Right lobe of liver (tissue), 6 donors: ENCODE data around the gene GJD3. TPM values are rescaled to one million over a fixed set of nuclear protein-coding genes. Genes with fewer than 3 reads are reported as not detected.

Experiments
- ATAC-seq, 4 donors: fragments of 200-7000 bp; cut with Tn5 transposase; one replicate each; pipeline ENCODE4 v1.9.1; 2020; ENCODE audit warnings: mild to moderate bottlenecking in 4 of 4, moderate library complexity in 4 of 4
- DNase-seq, 3 donors: peaks; one replicate each; pipeline ENCODE4 v3.0.0-alpha.2; 2020
- H3K27ac ChIP-seq, 3 donors: fragments of 200-600 bp; one replicate each; pipeline ENCODE4 v1.8.0; 2022
- H3K27me3 ChIP-seq, 2 donors: fragments of 200-600 bp; one replicate each; pipeline ENCODE4 v1.8.0; 2022
- H3K36me3 ChIP-seq, 4 donors: fragments of 200-600 bp; sonication (generic) in 1 of 4; one replicate each; pipeline versions ENCODE4 v1.5.1 to v1.8.0; 2017 to 2022; ENCODE audit warnings: control low read depth in 1 of 4
- H3K4me1 ChIP-seq, 4 donors: fragments of 200-600 bp; sonication (generic) in 1 of 4; one replicate each; pipeline versions ENCODE4 v1.5.1 to v1.8.0; 2017 to 2022; ENCODE audit warnings: control low read depth in 1 of 4
- H3K4me3 ChIP-seq, 3 donors: fragments of 200-600 bp; one replicate each; pipeline ENCODE4 v1.8.0; 2022
- H3K9me3 ChIP-seq, 4 donors: fragments of 200-600 bp; sonication (generic) in 1 of 4; one replicate each; pipeline versions ENCODE4 v1.5.1 to v1.8.0; 2017 to 2022; ENCODE audit warnings: control low read depth in 1 of 4
- CTCF ChIP-seq, 4 donors: fragments of 200-600 bp in 3 of 4; fragments of 450-650 bp in 1 of 4; IDR thresholded peaks; one replicate each; pipeline versions ENCODE4 v1.5.1 to v1.8.0; 2016 to 2022; ENCODE audit warnings: antibody characterized with exemption in 4 of 4, mild to moderate bottlenecking in 2 of 4
- POLR2A ChIP-seq: fragments of 450-650 bp; IDR thresholded peaks from one replicate; pipeline ENCODE4 v1.6.1; 2017; ENCODE audit warnings: antibody characterized with exemption, mild to moderate bottlenecking
- WGBS: methylation state at CpG from one replicate; pipeline ENCODE4 v1.1.6; 2018; ENCODE audit warnings: low coverage, low lambda C conversion rate; ENCODE audit not compliant: insufficient coverage; ENCODE audit errors: missing lambda C conversion rate; 5-methylcytosine and 5-hydroxymethylcytosine counted together
- intact Hi-C, 2 donors: fragments of 100-400 bp; cut with DNase I; formaldehyde crosslinking; loops; one replicate each; pipeline versions ENCODE4 v1.11.2 to v1.14.1; 2022
- total RNA-seq, 6 experiments: library from RNA; depleted of rRNA in 2 of 6; stranded (reverse); fragments of >200 nt in 2 of 6; fragmentation: NEBNext Ultra II Directional in 3 of 6; extraction: Animal tissue kit (Norgen Biotek cat#: 25700) in 3 of 6; gene quantifications; one replicate each; pipeline versions ENCODE4 v1.1.0 to v1.2.4, GENCODE V29; 2016 to 2023
- donor health status: DM: no; HTN: yes; CAD: no.
- donor health status: DM: no; HTN: no; CAD: no.
- donor health status: DM: no; HTN: no; CAD: no.
- donor health status: DM: no; HTN: yes; CAD: no.
- donor health status: DM: no; HTN: yes; CAD: no.

The GJD3 gene
- total RNA-seq, 6 experiments from 2014 or later, result 0.22 to 0.78 (median 0.37) TPM; not detected in 1

- H3K27ac ChIP-seq, result peak overlapping the region in 1 of 3 donors; percentile 40
- ATAC-seq, result peak; percentile 14 to 45 (median 40)
- H3K9me3 ChIP-seq, result no peaks in the 10 kb centered on the region
- 23% methylated on average over 9 of the region's 17 CpGs for WGBS
- H3K36me3 ChIP-seq, result peaks cover 0 to 15% (median 3%) of the 10 kb centered on the region in 4 donors
- DNase-seq, result peak; percentile 83 to 94 (median 92)
- intact Hi-C loops, result no loop called here
- no peak for TF ChIP-seq POLR2A
- no peak for TF ChIP-seq CTCF (IDR thresholded peaks at IDR 0.05)
- peaks cover 8 to 97% (median 45%) of the 10 kb centered on the region in 4 donors for H3K4me1 ChIP-seq
- H3K27me3 ChIP-seq, result no peaks in the 10 kb centered on the region
- H3K4me3 ChIP-seq, result no peak overlapping the region
These were observed 15.7 kb downstream of the GJD3 start for GRCh38 chr17:40348562-40349476.

- peak overlapping the region in 1 of 3 donors; percentile 54 for H3K27ac ChIP-seq
- peaks cover 0 to 15% (median 3%) of the 10 kb centered on the region in 4 donors for H3K36me3 ChIP-seq
- ATAC-seq (no peak), DNase-seq (no peak)
- no peaks in the 10 kb centered on the region for H3K27me3 ChIP-seq
- whole genome bisulfite sequencing, result 25% methylated on average over 1 of the region's 5 CpGs
- intact Hi-C loops, result no loop called here
- no peak overlapping the region for H3K4me3 ChIP-seq
- peaks cover 8 to 94% (median 42%) of the 10 kb centered on the region in 4 donors for H3K4me1 ChIP-seq
- no peaks in the 10 kb centered on the region for H3K9me3 ChIP-seq
- TF ChIP-seq POLR2A, result no peak
- TF ChIP-seq CTCF (IDR thresholded peaks at IDR 0.05), result no peak
These were observed 16.4 kb downstream of the GJD3 start for GRCh38 chr17:40348136-40348504.

- H3K4me1 ChIP-seq, result peaks cover 4 to 88% (median 39%) of the 10 kb centered on the region in 4 donors
- intact Hi-C loops, result no loop called here
- no peaks in the 10 kb centered on the region for H3K27me3 ChIP-seq
- H3K4me3 ChIP-seq, result no peak overlapping the region
- DNase-seq (peak in 1 of 3 donors; percentile 70), ATAC-seq (no peak)
- no peak for TF ChIP-seq CTCF (IDR thresholded peaks at IDR 0.05)
- TF ChIP-seq POLR2A, result no peak
- H3K36me3 ChIP-seq, result peaks cover 0 to 15% (median 3%) of the 10 kb centered on the region in 4 donors
- H3K9me3 ChIP-seq, result no peaks in the 10 kb centered on the region
- H3K27ac ChIP-seq, result peak overlapping the region in 2 of 3 donors; percentile 54 to 97
- 41% methylated on average over 3 of the region's 9 CpGs for WGBS
These were observed 17.0 kb downstream of the GJD3 start for GRCh38 chr17:40347319-40348135.

- H3K4me3 ChIP-seq, result no peak overlapping the region
- H3K4me1 ChIP-seq, result peaks cover 4 to 80% (median 35%) of the 10 kb centered on the region in 4 donors
- DNase-seq (peak in 1 of 3 donors; percentile 65), ATAC-seq (no peak)
- no CpG with 5 or more reads among the region's 1 CpG for WGBS
- peak overlapping the region in 1 of 3 donors; percentile 97 for H3K27ac ChIP-seq
- H3K36me3 ChIP-seq, result peaks cover 0 to 12% (median 3%) of the 10 kb centered on the region in 4 donors
- no peaks in the 10 kb centered on the region for H3K9me3 ChIP-seq
- H3K27me3 ChIP-seq, result no peaks in the 10 kb centered on the region
- intact Hi-C loops, result no loop called here
- TF ChIP-seq POLR2A, result no peak
- no peak for TF ChIP-seq CTCF (IDR thresholded peaks at IDR 0.05)
These were observed 17.8 kb downstream of the GJD3 start for GRCh38 chr17:40346765-40347158.
